Amniotic stem cell (primary cell): ENCODE measurements around the gene HRAS.

ENCODE experiments used
- DNase-seq: peaks from one replicate; lab custom pipeline; 2025; lab: John Stamatoyannopoulos, UW

The HRAS gene

GRCh38 chr11:507727-508515, 27.5 kb downstream of the HRAS start:
- DNase-seq: no peak

GRCh38 chr11:506995-507726, 28.2 kb downstream of the HRAS start, which contains the start of gene RNH1:
Gene RNH1, minus strand, starts transcription at chr11:507242. Its CDS starts 5,080 bp downstream, at chr11:502162.
- peak; percentile 81 for DNase-seq

- peak; percentile 91 for DNase-seq
Measured at GRCh38 chr11:506238-506994, 29.0 kb downstream of the HRAS start.

- no peak for DNase-seq
Measured at GRCh38 chr11:504994-505344, 30.4 kb downstream of the HRAS start.

GRCh38 chr11:504053-504993, 31.1 kb downstream of the HRAS start:
- DNase-seq: no peak

GRCh38 chr11:503179-503981, 32.0 kb downstream of the HRAS start:
- DNase-seq: no peak

- no peak for DNase-seq
Measured at GRCh38 chr11:502288-503178, 32.8 kb downstream of the HRAS start.

GRCh38 chr11:501683-502287, 33.6 kb downstream of the HRAS start:
- no peak for DNase-seq

- no peak for DNase-seq
Measured at GRCh38 chr11:501001-501682, 34.2 kb downstream of the HRAS start.

- DNase-seq: no peak
Measured at GRCh38 chr11:499201-500076, 35.9 kb downstream of the HRAS start.

- DNase-seq: no peak
Measured at GRCh38 chr11:498297-499181, 36.8 kb downstream of the HRAS start.

- no peak for DNase-seq
Measured at GRCh38 chr11:497565-498296, 37.6 kb downstream of the HRAS start.

- no peak for DNase-seq
Measured at GRCh38 chr11:496834-497564, 38.4 kb downstream of the HRAS start.

- DNase-seq: no peak
Measured at GRCh38 chr11:495537-495931, 39.8 kb downstream of the HRAS start.
